Neural cell (in vitro differentiated cells): ENCODE data around the gene VENTX. TPM values are rescaled to one million over a fixed set of nuclear protein-coding genes. Genes with fewer than 3 reads are reported as not detected.

ENCODE experiments used
- H2AFZ ChIP-seq: fragments of 200-600, 300-800 bp; sonication (generic), shearing (Covaris generic); 2 replicates; pipeline ENCODE4 v1.6.0; 2014; ENCODE audit warnings: low read depth, mild to moderate bottlenecking, antibody characterized with exemption, low read length, moderate library complexity
- H3F3A ChIP-seq: fragments of 200-600 bp; shearing (Covaris generic); 2 replicates; pipeline ENCODE4 v1.6.1; 2016; ENCODE audit warnings: mild to moderate bottlenecking, moderate library complexity, mixed read lengths, antibody characterized with exemption, low read length; ENCODE audit not compliant: insufficient read depth, poor library complexity, severe bottlenecking
- H3K27ac ChIP-seq: fragments of 200-600, 300-800 bp; sonication (generic), shearing (Covaris generic); 2 replicates; pipeline ENCODE4 v1.5.1; 2014; ENCODE audit warnings: mild to moderate bottlenecking, low read length, moderate library complexity
- H3K27me3 ChIP-seq: fragments of 300-800, 200-600 bp; sonication (generic), shearing (Covaris generic); 2 replicates; pipeline ENCODE4 v1.6.0; 2014; ENCODE audit warnings: mild to moderate bottlenecking, low read depth, low read length, moderate library complexity; ENCODE audit not compliant: insufficient read depth
- H3K36me3 ChIP-seq: fragments of 300-800, 200-600 bp; sonication (generic), shearing (Covaris generic); 2 replicates; pipeline ENCODE4 v1.5.1; 2014; ENCODE audit warnings: mild to moderate bottlenecking, antibody characterized with exemption, low read length, moderate library complexity; ENCODE audit not compliant: insufficient read depth
- H3K4me2 ChIP-seq: fragments of 300-800, 200-600 bp; sonication (generic), shearing (Covaris generic); 2 replicates; pipeline ENCODE4 v1.6.0; 2014; ENCODE audit warnings: mild to moderate bottlenecking, low read length
- H3K4me3 ChIP-seq: fragments of 300-800, 200-600 bp; sonication (generic), shearing (Covaris generic); 2 replicates; pipeline ENCODE4 v1.5.1; 2014; ENCODE audit warnings: mild to moderate bottlenecking, low read length, moderate library complexity
- H3K79me2 ChIP-seq: fragments of 200-600 bp; shearing (Covaris generic); replicated peaks from 2 replicates; pipeline ENCODE4 v1.6.0; 2014; ENCODE audit warnings: mild to moderate bottlenecking, low read length, moderate library complexity; ENCODE audit not compliant: insufficient read depth
- H3K9ac ChIP-seq: fragments of 300-800, 200-600 bp; sonication (generic), shearing (Covaris generic); 2 replicates; pipeline ENCODE4 v1.6.1; 2016; ENCODE audit warnings: mild to moderate bottlenecking, low read length, mixed read lengths
- H3K9me2 ChIP-seq: fragments of 200-600 bp; shearing (Covaris generic); 2 replicates; pipeline ENCODE4 v1.6.1; 2016; ENCODE audit warnings: mild to moderate bottlenecking, low read length, mixed read lengths; ENCODE audit not compliant: insufficient read depth
- H3K9me3 ChIP-seq: fragments of 200-600, 300-800 bp; sonication (generic), shearing (Covaris generic); 2 replicates; pipeline ENCODE4 v1.6.1; 2016; ENCODE audit warnings: mild to moderate bottlenecking, mixed run types, low read length, moderate library complexity, mixed read lengths
- H4K20me1 ChIP-seq: fragments of 200-600 bp; shearing (Covaris generic); 2 replicates; pipeline ENCODE4 v1.6.1; 2016; ENCODE audit warnings: mild to moderate bottlenecking, mixed run types; ENCODE audit not compliant: insufficient read depth
- EP300 ChIP-seq: fragments of 450-650 bp; conservative IDR thresholded peaks from 2 replicates; pipeline ENCODE4 v1.6.1; 2014; ENCODE audit warnings: antibody characterized with exemption, mild to moderate bottlenecking, moderate library complexity; ENCODE audit not compliant: poor library complexity, severe bottlenecking
- EZH2 ChIP-seq: fragments of 200-600, 300-800 bp; shearing (Covaris generic), sonication (generic); IDR thresholded peaks from 2 replicates; pipeline ENCODE4 v1.6.1; 2014; ENCODE audit warnings: antibody characterized with exemption, low read length, borderline replicate concordance, mild to moderate bottlenecking; ENCODE audit not compliant: insufficient read depth, poor library complexity, severe bottlenecking
- MXI1 ChIP-seq: fragments of 450-650 bp; conservative IDR thresholded peaks from 2 replicates; pipeline ENCODE4 v1.6.1; 2014; ENCODE audit warnings: antibody characterized with exemption, mild to moderate bottlenecking; ENCODE audit not compliant: poor library complexity, severe bottlenecking
- POLR2AphosphoS5 ChIP-seq: IDR thresholded peaks from 2 replicates; pipeline ENCODE4 v1.6.1; 2012
- RAD21 ChIP-seq: fragments of 450-650 bp; conservative IDR thresholded peaks from 2 replicates; pipeline ENCODE4 v1.6.1; 2014; ENCODE audit warnings: antibody characterized with exemption, mild to moderate bottlenecking, moderate library complexity
- SMC3 ChIP-seq: fragments of 450-650 bp; conservative IDR thresholded peaks from 2 replicates; pipeline ENCODE4 v1.6.1; 2014; ENCODE audit warnings: antibody characterized with exemption, mild to moderate bottlenecking, moderate library complexity; ENCODE audit not compliant: poor library complexity
- TAF1 ChIP-seq: IDR thresholded peaks from 2 replicates; pipeline ENCODE4 v1.6.1; 2012; ENCODE audit warnings: low read depth
- polyA plus RNA-seq: library from polyadenylated mRNA; depleted of rRNA; stranded (reverse); fragments of >200 nt; gene quantifications from 2 replicates; pipeline ENCODE4 v1.2.3, GENCODE V29; 2014
- TF ChIP-seq, protein P1 (sequence below): IDR thresholded peaks from 2 replicates; pipeline ENCODE4 v1.6.1; 2012; ENCODE audit warnings: borderline replicate concordance
- TF ChIP-seq, protein P2 (sequence below): fragments of 450-650 bp; IDR thresholded peaks from 2 replicates; pipeline ENCODE4 v1.5.1; 2014; ENCODE audit warnings: antibody characterized with exemption, mild to moderate bottlenecking, moderate library complexity; ENCODE audit not compliant: poor library complexity, severe bottlenecking

Gene VENTX
- polyA plus RNA-seq, 1 donor from 2014 or later: not detected

DNA sequence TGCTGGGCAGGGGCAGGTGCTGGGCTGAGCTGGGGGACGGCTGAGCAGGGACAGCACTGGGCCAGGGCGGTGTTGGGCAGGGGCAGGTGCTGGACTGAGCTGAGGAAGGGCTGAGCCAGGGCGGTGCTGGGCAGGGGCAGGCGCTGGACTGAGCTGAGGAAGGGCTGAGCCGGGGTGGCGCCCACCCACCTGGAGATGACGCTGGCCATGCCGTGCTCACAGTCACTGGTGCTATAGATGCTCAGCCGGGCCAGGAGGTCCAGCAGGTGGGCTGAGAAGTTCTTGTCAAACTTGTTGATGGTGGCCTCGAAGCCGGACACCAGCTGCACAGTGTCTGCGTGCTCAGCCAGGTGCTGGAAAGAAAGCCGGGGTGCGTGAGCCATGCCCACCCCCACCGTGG, 43.4 kb downstream of the VENTX start:
- Histone ChIP-seq H3K4me2 (no peak overlapping the region), H3K9me2 (no peaks in the 10 kb centered on the region), H3F3A (no peaks in the 10 kb centered on the region), H3K9ac (no peak overlapping the region), H3K79me2 (no peaks in the 10 kb centered on the region), H2AFZ (no peak overlapping the region), H3K4me3 (no peak overlapping the region), H4K20me1 (no peaks in the 10 kb centered on the region), H3K9me3 (no peaks in the 10 kb centered on the region), H3K27me3 (peaks cover 8% of the 10 kb centered on the region), H3K36me3 (no peaks in the 10 kb centered on the region), H3K27ac (no peak overlapping the region)
- TF ChIP-seq, protein P1, sequence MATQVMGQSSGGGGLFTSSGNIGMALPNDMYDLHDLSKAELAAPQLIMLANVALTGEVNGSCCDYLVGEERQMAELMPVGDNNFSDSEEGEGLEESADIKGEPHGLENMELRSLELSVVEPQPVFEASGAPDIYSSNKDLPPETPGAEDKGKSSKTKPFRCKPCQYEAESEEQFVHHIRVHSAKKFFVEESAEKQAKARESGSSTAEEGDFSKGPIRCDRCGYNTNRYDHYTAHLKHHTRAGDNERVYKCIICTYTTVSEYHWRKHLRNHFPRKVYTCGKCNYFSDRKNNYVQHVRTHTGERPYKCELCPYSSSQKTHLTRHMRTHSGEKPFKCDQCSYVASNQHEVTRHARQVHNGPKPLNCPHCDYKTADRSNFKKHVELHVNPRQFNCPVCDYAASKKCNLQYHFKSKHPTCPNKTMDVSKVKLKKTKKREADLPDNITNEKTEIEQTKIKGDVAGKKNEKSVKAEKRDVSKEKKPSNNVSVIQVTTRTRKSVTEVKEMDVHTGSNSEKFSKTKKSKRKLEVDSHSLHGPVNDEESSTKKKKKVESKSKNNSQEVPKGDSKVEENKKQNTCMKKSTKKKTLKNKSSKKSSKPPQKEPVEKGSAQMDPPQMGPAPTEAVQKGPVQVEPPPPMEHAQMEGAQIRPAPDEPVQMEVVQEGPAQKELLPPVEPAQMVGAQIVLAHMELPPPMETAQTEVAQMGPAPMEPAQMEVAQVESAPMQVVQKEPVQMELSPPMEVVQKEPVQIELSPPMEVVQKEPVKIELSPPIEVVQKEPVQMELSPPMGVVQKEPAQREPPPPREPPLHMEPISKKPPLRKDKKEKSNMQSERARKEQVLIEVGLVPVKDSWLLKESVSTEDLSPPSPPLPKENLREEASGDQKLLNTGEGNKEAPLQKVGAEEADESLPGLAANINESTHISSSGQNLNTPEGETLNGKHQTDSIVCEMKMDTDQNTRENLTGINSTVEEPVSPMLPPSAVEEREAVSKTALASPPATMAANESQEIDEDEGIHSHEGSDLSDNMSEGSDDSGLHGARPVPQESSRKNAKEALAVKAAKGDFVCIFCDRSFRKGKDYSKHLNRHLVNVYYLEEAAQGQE: no peak
- no peak for TF ChIP-seq MXI1
- TF ChIP-seq, protein P2, sequence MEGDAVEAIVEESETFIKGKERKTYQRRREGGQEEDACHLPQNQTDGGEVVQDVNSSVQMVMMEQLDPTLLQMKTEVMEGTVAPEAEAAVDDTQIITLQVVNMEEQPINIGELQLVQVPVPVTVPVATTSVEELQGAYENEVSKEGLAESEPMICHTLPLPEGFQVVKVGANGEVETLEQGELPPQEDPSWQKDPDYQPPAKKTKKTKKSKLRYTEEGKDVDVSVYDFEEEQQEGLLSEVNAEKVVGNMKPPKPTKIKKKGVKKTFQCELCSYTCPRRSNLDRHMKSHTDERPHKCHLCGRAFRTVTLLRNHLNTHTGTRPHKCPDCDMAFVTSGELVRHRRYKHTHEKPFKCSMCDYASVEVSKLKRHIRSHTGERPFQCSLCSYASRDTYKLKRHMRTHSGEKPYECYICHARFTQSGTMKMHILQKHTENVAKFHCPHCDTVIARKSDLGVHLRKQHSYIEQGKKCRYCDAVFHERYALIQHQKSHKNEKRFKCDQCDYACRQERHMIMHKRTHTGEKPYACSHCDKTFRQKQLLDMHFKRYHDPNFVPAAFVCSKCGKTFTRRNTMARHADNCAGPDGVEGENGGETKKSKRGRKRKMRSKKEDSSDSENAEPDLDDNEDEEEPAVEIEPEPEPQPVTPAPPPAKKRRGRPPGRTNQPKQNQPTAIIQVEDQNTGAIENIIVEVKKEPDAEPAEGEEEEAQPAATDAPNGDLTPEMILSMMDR: no peak
- TF ChIP-seq RAD21: no peak
- no peak for TF ChIP-seq EP300
- TF ChIP-seq SMC3: no peak
- no peak for TF ChIP-seq TAF1

DNA sequence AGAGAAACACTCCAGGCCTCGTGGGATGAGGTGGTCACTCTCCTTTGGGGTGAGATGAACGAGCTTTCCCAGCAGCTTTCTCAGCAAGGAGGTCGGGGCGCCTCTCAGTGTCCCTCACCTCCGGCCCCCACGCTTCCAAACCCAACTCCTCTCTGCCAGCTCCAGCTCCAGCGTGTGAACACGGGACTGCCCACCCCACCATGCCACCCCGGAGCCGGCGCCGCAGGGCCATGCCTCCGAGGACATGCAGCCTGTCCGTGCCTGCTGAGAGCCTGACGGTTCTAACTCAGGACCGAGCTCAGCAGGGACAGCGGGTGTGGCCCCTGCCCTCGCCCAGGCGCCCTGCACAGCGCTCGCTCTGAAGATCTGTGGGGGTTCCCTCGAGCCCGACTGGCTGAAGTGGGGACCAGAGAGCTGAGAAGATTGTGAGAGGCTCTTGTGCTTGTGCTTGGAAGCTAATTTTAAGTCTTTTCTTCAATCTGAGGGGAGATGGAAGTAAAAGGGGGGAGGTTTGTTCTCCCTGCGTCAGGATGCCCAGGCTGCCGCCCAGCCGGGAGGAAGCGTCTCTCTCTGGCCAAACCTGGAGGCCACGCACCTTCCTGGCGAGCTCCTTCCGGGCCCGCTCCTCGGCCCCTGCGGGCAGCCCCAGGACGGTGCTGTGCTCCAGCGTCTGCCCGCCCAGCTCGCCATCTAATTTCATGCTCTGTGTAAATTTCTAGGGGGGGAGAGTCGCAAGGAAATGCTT, 44.1 kb downstream of the VENTX start:
- Histone ChIP-seq H2AFZ (no peak overlapping the region), H3K4me3 (no peak overlapping the region), H3K27me3 (peaks cover 3% of the 10 kb centered on the region), H3K4me2 (no peak overlapping the region), H3K9me2 (no peaks in the 10 kb centered on the region), H3K9me3 (no peaks in the 10 kb centered on the region), H3K79me2 (no peaks in the 10 kb centered on the region), H3K27ac (no peak overlapping the region), H3K9ac (no peak overlapping the region), H3K36me3 (no peaks in the 10 kb centered on the region), H4K20me1 (no peaks in the 10 kb centered on the region), H3F3A (no peaks in the 10 kb centered on the region)
- no peak for TF ChIP-seq TAF1
- no peak for TF ChIP-seq SMC3
- TF ChIP-seq MXI1: no peak
- TF ChIP-seq POLR2AphosphoS5: no peak
- no peak for TF ChIP-seq EP300
- TF ChIP-seq EZH2: no peak
- TF ChIP-seq RAD21: no peak
- TF ChIP-seq, protein P2: no peak
- TF ChIP-seq, protein P1: no peak
